Peyer's patch (tissue), 4 donors: ENCODE results near the gene CNFN.

Experiments
- CTCF ChIP-seq, 6 experiments: fragments of 450-650 bp in 4 of 6; fragments of 200-600 bp in 2 of 6; sonication (generic) in 1 of 6; IDR thresholded peaks; one replicate each; pipeline ENCODE4 v1.5.1; 2017 to 2019; ENCODE audit warnings: antibody characterized with exemption in 6 of 6, mild to moderate bottlenecking in 3 of 6, moderate library complexity in 1 of 6
- POLR2A ChIP-seq, 2 donors: fragments of 450-650 bp; IDR thresholded peaks; one replicate each; pipeline ENCODE4 v1.5.1; 2017; ENCODE audit warnings: antibody characterized with exemption in 2 of 2, mild to moderate bottlenecking in 2 of 2, moderate library complexity in 2 of 2

- TF ChIP-seq CTCF (IDR thresholded peaks at IDR 0.05), result no peak
- TF ChIP-seq POLR2A (IDR thresholded peaks at IDR 0.05), result no peak
Observed at GRCh38 chr19:42366673-42367072, 23.4 kb downstream of the CNFN start.
